ENCODE data around the gene PAFAH1B1.

DNA sequence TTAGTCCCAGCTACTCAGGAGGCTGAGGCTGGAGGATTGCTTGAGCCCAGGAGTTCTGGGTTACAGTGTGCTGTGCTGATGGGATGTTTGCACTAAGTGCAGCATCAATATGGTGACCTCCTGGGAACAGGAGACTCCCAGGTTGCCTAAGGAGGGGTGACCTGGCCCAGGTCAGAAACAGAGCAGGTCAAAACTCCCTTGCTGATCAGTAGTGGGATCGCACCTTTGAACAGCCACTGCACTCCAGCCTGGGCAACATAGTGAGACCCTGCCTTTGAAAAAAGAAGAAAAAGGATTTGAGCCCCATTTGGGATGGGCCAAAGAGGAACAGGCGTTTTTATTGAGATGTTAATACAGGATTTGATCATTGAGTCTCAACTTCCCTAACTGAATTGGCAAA, 87.5 kb downstream of the PAFAH1B1 start:
- no peak for TF ChIP-seq MAX (IDR thresholded peaks at IDR 0.05)
- no peak for TF ChIP-seq RAD21 (IDR thresholded peaks at IDR 0.05)
- no peak for TF ChIP-seq GABPA (IDR thresholded peaks at IDR 0.05 in 1 of 2, conservative IDR thresholded peaks at IDR 0.05 in 1 of 2)
- no peak for TF ChIP-seq HNF4G (IDR thresholded peaks at IDR 0.05)
- TF ChIP-seq, protein P1, sequence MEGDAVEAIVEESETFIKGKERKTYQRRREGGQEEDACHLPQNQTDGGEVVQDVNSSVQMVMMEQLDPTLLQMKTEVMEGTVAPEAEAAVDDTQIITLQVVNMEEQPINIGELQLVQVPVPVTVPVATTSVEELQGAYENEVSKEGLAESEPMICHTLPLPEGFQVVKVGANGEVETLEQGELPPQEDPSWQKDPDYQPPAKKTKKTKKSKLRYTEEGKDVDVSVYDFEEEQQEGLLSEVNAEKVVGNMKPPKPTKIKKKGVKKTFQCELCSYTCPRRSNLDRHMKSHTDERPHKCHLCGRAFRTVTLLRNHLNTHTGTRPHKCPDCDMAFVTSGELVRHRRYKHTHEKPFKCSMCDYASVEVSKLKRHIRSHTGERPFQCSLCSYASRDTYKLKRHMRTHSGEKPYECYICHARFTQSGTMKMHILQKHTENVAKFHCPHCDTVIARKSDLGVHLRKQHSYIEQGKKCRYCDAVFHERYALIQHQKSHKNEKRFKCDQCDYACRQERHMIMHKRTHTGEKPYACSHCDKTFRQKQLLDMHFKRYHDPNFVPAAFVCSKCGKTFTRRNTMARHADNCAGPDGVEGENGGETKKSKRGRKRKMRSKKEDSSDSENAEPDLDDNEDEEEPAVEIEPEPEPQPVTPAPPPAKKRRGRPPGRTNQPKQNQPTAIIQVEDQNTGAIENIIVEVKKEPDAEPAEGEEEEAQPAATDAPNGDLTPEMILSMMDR (IDR thresholded peaks at IDR 0.05; ENCODE audit: low read depth, low read length, missing input control), result no peak
- no peak for TF ChIP-seq ZBTB33 (IDR thresholded peaks at IDR 0.05)
- no peak for TF ChIP-seq FOXA1 (IDR thresholded peaks at IDR 0.05)
- TF ChIP-seq SP1 (IDR thresholded peaks at IDR 0.05), result no peak
- no peak for TF ChIP-seq YY1 (IDR thresholded peaks at IDR 0.05)
- no peak for TF ChIP-seq TAF1 (conservative IDR thresholded peaks at IDR 0.05)
- TF ChIP-seq, protein P2, sequence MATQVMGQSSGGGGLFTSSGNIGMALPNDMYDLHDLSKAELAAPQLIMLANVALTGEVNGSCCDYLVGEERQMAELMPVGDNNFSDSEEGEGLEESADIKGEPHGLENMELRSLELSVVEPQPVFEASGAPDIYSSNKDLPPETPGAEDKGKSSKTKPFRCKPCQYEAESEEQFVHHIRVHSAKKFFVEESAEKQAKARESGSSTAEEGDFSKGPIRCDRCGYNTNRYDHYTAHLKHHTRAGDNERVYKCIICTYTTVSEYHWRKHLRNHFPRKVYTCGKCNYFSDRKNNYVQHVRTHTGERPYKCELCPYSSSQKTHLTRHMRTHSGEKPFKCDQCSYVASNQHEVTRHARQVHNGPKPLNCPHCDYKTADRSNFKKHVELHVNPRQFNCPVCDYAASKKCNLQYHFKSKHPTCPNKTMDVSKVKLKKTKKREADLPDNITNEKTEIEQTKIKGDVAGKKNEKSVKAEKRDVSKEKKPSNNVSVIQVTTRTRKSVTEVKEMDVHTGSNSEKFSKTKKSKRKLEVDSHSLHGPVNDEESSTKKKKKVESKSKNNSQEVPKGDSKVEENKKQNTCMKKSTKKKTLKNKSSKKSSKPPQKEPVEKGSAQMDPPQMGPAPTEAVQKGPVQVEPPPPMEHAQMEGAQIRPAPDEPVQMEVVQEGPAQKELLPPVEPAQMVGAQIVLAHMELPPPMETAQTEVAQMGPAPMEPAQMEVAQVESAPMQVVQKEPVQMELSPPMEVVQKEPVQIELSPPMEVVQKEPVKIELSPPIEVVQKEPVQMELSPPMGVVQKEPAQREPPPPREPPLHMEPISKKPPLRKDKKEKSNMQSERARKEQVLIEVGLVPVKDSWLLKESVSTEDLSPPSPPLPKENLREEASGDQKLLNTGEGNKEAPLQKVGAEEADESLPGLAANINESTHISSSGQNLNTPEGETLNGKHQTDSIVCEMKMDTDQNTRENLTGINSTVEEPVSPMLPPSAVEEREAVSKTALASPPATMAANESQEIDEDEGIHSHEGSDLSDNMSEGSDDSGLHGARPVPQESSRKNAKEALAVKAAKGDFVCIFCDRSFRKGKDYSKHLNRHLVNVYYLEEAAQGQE (IDR thresholded peaks at IDR 0.05), result no peak
- no peak for TF ChIP-seq JUND (IDR thresholded peaks at IDR 0.05)
